Prostate gland (tissue), 2 donors: Measurements from ENCODE around the gene SLC45A2. TPM values are rescaled to one million over a fixed set of nuclear protein-coding genes. Genes with fewer than 3 reads are reported as not detected.

Source experiments
- DNase-seq: peaks from one replicate; pipeline ENCODE4 v3.0.0-alpha.2; 2019; ENCODE audit warnings: low spot score
- H3K27ac ChIP-seq, 2 donors: fragments of 200-600 bp; sonication (generic); 2 replicates each; pipeline ENCODE4 v1.5.1; 2017 to 2019
- H3K27me3 ChIP-seq: fragments of 200-600 bp; sonication (generic); replicated peaks from 2 replicates; pipeline ENCODE4 v1.5.1; 2019; ENCODE audit not compliant: insufficient read depth
- H3K36me3 ChIP-seq, 2 donors: fragments of 200-600 bp; sonication (generic); 1 replicate in 1 of 2; 2 replicates in 1 of 2; pipeline versions ENCODE4 v1.5.1 to v1.8.1; 2017 to 2019
- H3K4me1 ChIP-seq: fragments of 200-600 bp; sonication (generic); replicated peaks from 2 replicates; pipeline ENCODE4 v1.5.1; 2019
- H3K4me3 ChIP-seq, 2 donors: fragments of 200-600 bp; sonication (generic); 2 replicates each; pipeline ENCODE4 v1.5.1; 2017 to 2019
- H3K9me3 ChIP-seq: fragments of 200-600 bp; sonication (generic); 2 replicates; pipeline ENCODE4 v1.5.1; 2017
- POLR2A ChIP-seq: fragments of 450-650 bp; IDR thresholded peaks from one replicate; pipeline ENCODE4 v1.6.1; 2016; ENCODE audit warnings: antibody characterized with exemption, mild to moderate bottlenecking
- POLR2AphosphoS5 ChIP-seq: sonication (generic); formaldehyde crosslinking; IDR thresholded peaks from one replicate; pipeline ENCODE4 v1.6.1; 2017; ENCODE audit warnings: antibody characterized with exemption
- WGBS: methylation state at CpG from one replicate; pipeline ENCODE4 v1.1.5; 2018; 5-methylcytosine and 5-hydroxymethylcytosine counted together
- intact Hi-C: fragments of 100-400 bp; cut with DNase I; formaldehyde crosslinking; loops from one replicate; pipeline ENCODE4 v1.14.2; 2022
- total RNA-seq, 2 donors: library from RNA; depleted of rRNA; stranded (reverse); fragments of >200 nt; gene quantifications; one replicate each; pipeline ENCODE4 v1.1.0, GENCODE V29; 2016
- TF ChIP-seq, protein P1 (sequence below), 4 experiments: fragments of 200-600 bp in 2 of 4; fragments of 450-650 bp in 2 of 4; sonication (generic) in 2 of 4; IDR thresholded peaks; 1 replicate in 3 of 4; 2 replicates in 1 of 4; pipeline ENCODE4 v1.5.1; 2016 to 2019; ENCODE audit warnings: antibody characterized with exemption in 4 of 4, mild to moderate bottlenecking in 2 of 4, moderate library complexity in 2 of 4

Gene SLC45A2
- total RNA-seq, 2 donors from 2014 or later, result 0.09 TPM; not detected in 1

DNA sequence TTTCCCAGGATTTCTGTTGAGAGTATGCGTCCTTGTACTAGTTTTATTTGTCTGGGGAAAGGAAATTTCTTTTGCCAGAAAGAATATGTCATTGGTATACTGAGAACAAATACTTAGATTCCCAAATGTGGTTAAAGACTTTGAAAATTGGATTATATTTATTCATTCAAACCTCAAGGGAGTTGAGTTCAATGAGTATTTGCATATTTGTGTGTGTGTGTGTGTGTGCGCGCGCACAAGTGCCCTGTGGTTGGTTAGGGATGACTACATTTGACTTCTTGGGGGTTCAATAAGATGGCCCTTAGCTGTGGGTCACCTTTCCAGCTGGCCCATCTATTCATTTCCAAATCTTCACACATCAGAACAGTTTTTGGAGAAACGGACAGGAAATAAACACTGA, 43.4 kb downstream of the SLC45A2 start:
- WGBS, result 86% methylated on average over 5 of the region's 5 CpGs
- Histone ChIP-seq H3K9me3 (no peaks in the 10 kb centered on the region), H3K4me1 (no peaks in the 10 kb centered on the region), H3K27me3 (peaks cover 27% of the 10 kb centered on the region), H3K27ac (no peak overlapping the region), H3K36me3 (no peaks in the 10 kb centered on the region), H3K4me3 (no peak overlapping the region)
- no peak for DNase-seq
- TF ChIP-seq POLR2A (no peak), POLR2AphosphoS5 (no peak)
- TF ChIP-seq, protein P1, sequence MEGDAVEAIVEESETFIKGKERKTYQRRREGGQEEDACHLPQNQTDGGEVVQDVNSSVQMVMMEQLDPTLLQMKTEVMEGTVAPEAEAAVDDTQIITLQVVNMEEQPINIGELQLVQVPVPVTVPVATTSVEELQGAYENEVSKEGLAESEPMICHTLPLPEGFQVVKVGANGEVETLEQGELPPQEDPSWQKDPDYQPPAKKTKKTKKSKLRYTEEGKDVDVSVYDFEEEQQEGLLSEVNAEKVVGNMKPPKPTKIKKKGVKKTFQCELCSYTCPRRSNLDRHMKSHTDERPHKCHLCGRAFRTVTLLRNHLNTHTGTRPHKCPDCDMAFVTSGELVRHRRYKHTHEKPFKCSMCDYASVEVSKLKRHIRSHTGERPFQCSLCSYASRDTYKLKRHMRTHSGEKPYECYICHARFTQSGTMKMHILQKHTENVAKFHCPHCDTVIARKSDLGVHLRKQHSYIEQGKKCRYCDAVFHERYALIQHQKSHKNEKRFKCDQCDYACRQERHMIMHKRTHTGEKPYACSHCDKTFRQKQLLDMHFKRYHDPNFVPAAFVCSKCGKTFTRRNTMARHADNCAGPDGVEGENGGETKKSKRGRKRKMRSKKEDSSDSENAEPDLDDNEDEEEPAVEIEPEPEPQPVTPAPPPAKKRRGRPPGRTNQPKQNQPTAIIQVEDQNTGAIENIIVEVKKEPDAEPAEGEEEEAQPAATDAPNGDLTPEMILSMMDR (IDR thresholded peaks at IDR 0.05), result no peak
- intact Hi-C loops, result no loop called here

DNA sequence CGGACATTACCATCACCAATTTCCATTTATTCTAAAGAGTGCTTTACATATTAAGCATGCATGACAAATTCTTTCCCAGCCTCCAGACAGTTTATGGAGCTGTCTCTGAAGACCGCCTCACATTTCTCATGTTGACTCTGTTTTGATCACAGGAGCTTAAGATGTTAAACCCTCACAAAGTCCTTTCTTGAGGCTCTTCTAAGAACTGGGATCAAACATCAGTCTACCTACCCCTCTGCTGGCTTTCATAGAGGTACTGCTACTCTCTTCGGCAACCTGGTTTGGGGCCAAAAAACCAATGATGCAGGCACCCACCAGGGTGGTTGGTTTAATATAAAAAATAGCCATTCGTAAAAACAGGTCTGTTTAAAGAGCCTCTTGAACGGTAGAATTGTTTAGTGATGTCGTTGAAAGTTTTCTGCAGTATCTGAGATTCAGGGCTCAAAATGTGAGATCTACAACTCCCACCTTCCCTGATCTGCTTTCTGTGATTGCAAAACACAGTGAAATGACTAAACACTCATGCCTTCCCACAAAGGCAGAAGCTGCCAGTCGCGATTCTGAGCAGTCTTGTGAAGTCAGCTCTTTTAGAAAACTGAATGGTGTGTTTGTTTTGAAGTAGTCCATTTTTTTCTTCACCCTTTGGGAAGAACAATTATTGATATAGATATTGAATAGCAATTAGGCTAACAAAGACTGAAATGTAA, 44.8 kb downstream of the SLC45A2 start:
- H3K36me3 ChIP-seq, result no peaks in the 10 kb centered on the region
- H3K4me3 ChIP-seq, result no peak overlapping the region
- H3K27ac ChIP-seq, result no peak overlapping the region
- DNase-seq, result no peak
- H3K27me3 ChIP-seq, result peaks cover 27% of the 10 kb centered on the region
- 72% methylated on average over 8 of the region's 8 CpGs for WGBS
- H3K4me1 ChIP-seq, result no peaks in the 10 kb centered on the region
- TF ChIP-seq POLR2A (no peak), POLR2AphosphoS5 (no peak)
- TF ChIP-seq, protein P1 (IDR thresholded peaks at IDR 0.05), result no peak
- no peaks in the 10 kb centered on the region for H3K9me3 ChIP-seq
- intact Hi-C loops, result loop anchor here (5.0 to 10.0 kb wide), 2 partner anchors 465 to 507 kb away; no protein-coding TSS in a partner anchor

DNA sequence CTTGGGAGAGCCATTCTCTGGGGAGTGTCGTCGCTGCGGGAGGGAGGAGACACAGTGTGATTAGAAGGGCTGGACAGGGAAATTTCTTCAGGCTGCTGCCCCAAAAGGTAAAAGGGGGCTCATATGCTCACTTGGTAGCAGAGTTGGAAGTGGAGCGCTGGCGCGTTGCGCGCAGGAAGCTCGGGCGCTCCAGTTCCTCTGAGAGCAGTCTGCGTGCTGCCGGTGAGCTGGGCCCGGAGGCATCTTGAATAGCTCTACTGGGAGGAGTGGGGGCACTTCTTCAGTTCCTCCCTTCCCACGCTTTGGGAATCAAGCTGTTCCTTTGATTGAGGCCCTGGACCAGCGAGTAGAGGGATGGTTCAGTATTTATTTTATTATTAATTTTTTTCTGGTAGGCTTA, 45.6 kb downstream of the SLC45A2 start:
- H3K4me1 ChIP-seq, result no peaks in the 10 kb centered on the region
- H3K27ac ChIP-seq, result no peak overlapping the region
- H3K36me3 ChIP-seq, result no peaks in the 10 kb centered on the region
- 18% methylated on average over 15 of the region's 15 CpGs for WGBS
- no peak for DNase-seq
- intact Hi-C loops, result loop anchor here (5.0 to 10.0 kb wide), 2 partner anchors 464 to 507 kb away; no protein-coding TSS in a partner anchor
- H3K9me3 ChIP-seq, result no peaks in the 10 kb centered on the region
- peaks cover 27% of the 10 kb centered on the region for H3K27me3 ChIP-seq
- H3K4me3 ChIP-seq, result no peak overlapping the region
- TF ChIP-seq, protein P1 (IDR thresholded peaks at IDR 0.05), result no peak
- TF ChIP-seq POLR2A, result no peak
- no peak for TF ChIP-seq POLR2AphosphoS5

- TF ChIP-seq POLR2AphosphoS5 (no peak), POLR2A (no peak)
- Histone ChIP-seq H3K27me3 (peaks cover 27% of the 10 kb centered on the region), H3K4me3 (no peak overlapping the region), H3K36me3 (no peaks in the 10 kb centered on the region), H3K9me3 (no peaks in the 10 kb centered on the region), H3K4me1 (no peaks in the 10 kb centered on the region), H3K27ac (no peak overlapping the region)
- DNase-seq, result no peak
- 18% methylated on average over 14 of the region's 14 CpGs for WGBS
- intact Hi-C loops, result loop anchor here (5.0 to 10.0 kb wide), 2 partner anchors 464 to 506 kb away; no protein-coding TSS in a partner anchor
Observed at GRCh38 chr5:33938507-33938796, 46.0 kb downstream of the SLC45A2 start.

DNA sequence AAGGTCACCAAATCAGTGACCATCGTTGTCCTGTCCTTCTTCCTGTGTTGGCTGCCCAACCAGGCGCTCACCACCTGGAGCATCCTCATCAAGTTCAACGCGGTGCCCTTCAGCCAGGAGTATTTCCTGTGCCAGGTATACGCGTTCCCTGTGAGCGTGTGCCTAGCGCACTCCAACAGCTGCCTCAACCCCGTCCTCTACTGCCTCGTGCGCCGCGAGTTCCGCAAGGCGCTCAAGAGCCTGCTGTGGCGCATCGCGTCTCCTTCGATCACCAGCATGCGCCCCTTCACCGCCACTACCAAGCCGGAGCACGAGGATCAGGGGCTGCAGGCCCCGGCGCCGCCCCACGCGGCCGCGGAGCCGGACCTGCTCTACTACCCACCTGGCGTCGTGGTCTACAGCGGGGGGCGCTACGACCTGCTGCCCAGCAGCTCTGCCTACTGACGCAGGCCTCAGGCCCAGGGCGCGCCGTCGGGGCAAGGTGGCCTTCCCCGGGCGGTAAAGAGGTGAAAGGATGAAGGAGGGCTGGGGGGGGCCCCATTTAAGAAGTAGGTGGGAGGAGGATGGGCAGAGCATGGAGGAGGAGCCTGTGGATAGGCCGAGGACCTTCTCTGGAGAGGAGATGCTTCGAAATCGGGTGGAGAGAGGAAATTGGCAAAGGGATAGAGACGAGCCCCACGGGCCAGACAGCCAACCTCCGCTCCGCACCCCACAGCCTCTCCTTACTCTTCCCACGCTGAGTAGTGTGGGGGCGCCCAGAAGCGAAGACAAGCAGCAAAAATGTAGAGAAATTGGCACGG, 46.6 kb downstream of the SLC45A2 start:
- intact Hi-C loops, result loop anchor here (5.0 to 10.0 kb wide), 2 partner anchors 463 to 506 kb away; no protein-coding TSS in a partner anchor
- Histone ChIP-seq H3K27ac (no peak overlapping the region), H3K9me3 (no peaks in the 10 kb centered on the region), H3K27me3 (peaks cover 27% of the 10 kb centered on the region), H3K36me3 (no peaks in the 10 kb centered on the region), H3K4me3 (no peak overlapping the region), H3K4me1 (no peaks in the 10 kb centered on the region)
- no peak for DNase-seq
- TF ChIP-seq POLR2AphosphoS5 (no peak), POLR2A (no peak)
- TF ChIP-seq, protein P1 (IDR thresholded peaks at IDR 0.05), result no peak
- 16% methylated on average over 39 of the region's 54 CpGs for WGBS
